ENCODE results near the gene SEMA7A.
"Not testable (repeated sequence)": the region's sequence is repeated elsewhere in the genome, so short reads cannot be mapped to it uniquely, and the experiment has no call there.

GRCh38 chr15:74459798-74460197 lies 26.0 kb upstream of the SEMA7A start:
- TF ChIP-seq CTCF (IDR thresholded peaks at IDR 0.05; ENCODE audit: low read depth, low read length); EZH2phosphoT487 (IDR thresholded peaks at IDR 0.05; ENCODE audit: low read depth): not testable (repeated sequence)

Measured in OCI-LY3 (cell line).